GM23338 (cell line): Measurements from ENCODE around the gene KMT2C. TPM values are rescaled to one million over a fixed set of nuclear protein-coding genes. Genes with fewer than 3 reads are reported as not detected.

ENCODE experiments used
- ATAC-seq: fragments of 200-7000 bp; cut with Tn5 transposase; 3 replicates; pipeline ENCODE4 v1.9.1; 2020
- DNase-seq: peaks from one replicate; pipeline ENCODE4 v3.0.0-alpha.2; 2015; ENCODE audit warnings: low spot score
- H2AFZ ChIP-seq: fragments of 200-600 bp; sonication (generic); 2 replicates; pipeline ENCODE4 v1.8.0; 2016; ENCODE audit warnings: antibody characterized with exemption, mild to moderate bottlenecking, moderate library complexity
- H3F3A ChIP-seq: fragments of 200-600 bp; sonication (generic); replicated peaks from 2 replicates; pipeline ENCODE4 v1.8.0; 2017; ENCODE audit warnings: antibody characterized with exemption, mixed run types, low read depth
- H3K27ac ChIP-seq: fragments of 200-600 bp; sonication (generic); 2 replicates; pipeline ENCODE4 v1.6.1; 2016; ENCODE audit warnings: low read depth
- H3K27me3 ChIP-seq: fragments of 200-600 bp; sonication (generic); 2 replicates; pipeline ENCODE4 v1.8.0; 2016; ENCODE audit warnings: mild to moderate bottlenecking, mixed run types, moderate library complexity; ENCODE audit not compliant: insufficient read depth
- H3K36me3 ChIP-seq: fragments of 200-600 bp; sonication (generic); 2 replicates; pipeline ENCODE4 v1.8.0; 2016; ENCODE audit warnings: mild to moderate bottlenecking; ENCODE audit not compliant: insufficient read depth
- H3K4me1 ChIP-seq: fragments of 200-600 bp; sonication (generic); 2 replicates; pipeline ENCODE4 v1.8.0; 2016; ENCODE audit warnings: mild to moderate bottlenecking, moderate library complexity; ENCODE audit not compliant: insufficient read depth
- H3K4me2 ChIP-seq: fragments of 200-600 bp; sonication (generic); 2 replicates; pipeline ENCODE4 v1.7.1; 2017; ENCODE audit warnings: mixed run types
- H3K4me3 ChIP-seq: fragments of 200-600 bp; sonication (generic); 2 replicates; pipeline ENCODE4 v1.6.1; 2016; ENCODE audit warnings: mixed run types
- H3K79me2 ChIP-seq: fragments of 200-600 bp; sonication (generic); replicated peaks from 2 replicates; pipeline ENCODE4 v1.8.0; 2017; ENCODE audit warnings: mild to moderate bottlenecking; ENCODE audit not compliant: insufficient read depth
- H3K9me2 ChIP-seq: fragments of 200-600 bp; sonication (generic); 2 replicates; pipeline ENCODE4 v1.8.0; 2017; ENCODE audit not compliant: insufficient read depth
- H4K20me1 ChIP-seq: fragments of 200-600 bp; sonication (generic); replicated peaks from 2 replicates; pipeline ENCODE4 v1.8.0; 2017; ENCODE audit warnings: mild to moderate bottlenecking; ENCODE audit not compliant: insufficient read depth
- H3K27ac Mint-ChIP-seq: 2 replicates; pipeline ENCODE4 v1.8.0; 2020; ENCODE audit warnings: inconsistent platforms, mild to moderate bottlenecking, moderate library complexity, mixed read lengths
- H3K27me3 Mint-ChIP-seq: 3 replicates; pipeline ENCODE4 v1.8.0; 2022; ENCODE audit warnings: low read depth, mild to moderate bottlenecking, moderate library complexity, mixed read lengths, inconsistent platforms; ENCODE audit not compliant: insufficient read depth, poor library complexity
- H3K36me3 Mint-ChIP-seq: 3 replicates; pipeline ENCODE4 v1.8.0; 2021; ENCODE audit warnings: low read depth, mild to moderate bottlenecking, inconsistent platforms, moderate library complexity, mixed read lengths
- H3K4me1 Mint-ChIP-seq: 3 replicates; pipeline ENCODE4 v1.8.0; 2020; ENCODE audit warnings: mild to moderate bottlenecking, inconsistent platforms, mixed read lengths
- H3K4me3 Mint-ChIP-seq: 3 replicates; pipeline ENCODE4 v1.8.0; 2021; ENCODE audit warnings: moderate library complexity, mild to moderate bottlenecking, inconsistent platforms, mixed read lengths
- H3K9me3 Mint-ChIP-seq: 3 replicates; pipeline ENCODE4 v1.8.0; 2020; ENCODE audit warnings: moderate library complexity, mild to moderate bottlenecking, inconsistent platforms, mixed read lengths
- CREB1 ChIP-seq: fragments of 250-450 bp; sonication (Bioruptor Pico); IDR thresholded peaks from 2 replicates; pipeline ENCODE4 v1.5.0; 2020; ENCODE audit warnings: low read depth, mild to moderate bottlenecking, moderate library complexity
- CTCF ChIP-seq, 2 experiments: fragments of 200-600 bp in 1 of 2; sonication (generic) in 1 of 2; conservative IDR thresholded peaks; 2 replicates each; pipeline versions ENCODE4 v1.5.1 to v1.6.1; 2016 to 2017; ENCODE audit warnings: antibody characterized with exemption in 2 of 2, low read depth in 2 of 2, mild to moderate bottlenecking in 2 of 2, moderate library complexity in 1 of 2
- ETS1 ChIP-seq: IDR thresholded peaks from 2 replicates; pipeline ENCODE4 v1.6.1; 2016; ENCODE audit warnings: antibody characterized with exemption
- EZH2 ChIP-seq: fragments of 200-600 bp; sonication (generic); IDR thresholded peaks from one replicate; pipeline ENCODE4 v1.8.0; 2017; ENCODE audit warnings: antibody characterized with exemption, mild to moderate bottlenecking, low read depth; ENCODE audit not compliant: unreplicated experiment
- JUNB ChIP-seq: IDR thresholded peaks from one replicate; pipeline ENCODE4 v1.6.1; 2016; ENCODE audit warnings: antibody characterized with exemption; ENCODE audit not compliant: unreplicated experiment
- NANOG ChIP-seq: IDR thresholded peaks from 2 replicates; pipeline ENCODE4 v1.6.1; 2016; ENCODE audit warnings: antibody characterized with exemption, borderline replicate concordance
- POLR2AphosphoS5 ChIP-seq: IDR thresholded peaks from 2 replicates; pipeline ENCODE4 v1.6.1; 2016; ENCODE audit warnings: antibody characterized with exemption, low read depth
- STAT1 ChIP-seq: IDR thresholded peaks from one replicate; pipeline ENCODE4 v1.6.1; 2016; ENCODE audit warnings: antibody characterized with exemption; ENCODE audit not compliant: unreplicated experiment
- ZNF114 ChIP-seq: fragments of 250-450 bp; sonication (Bioruptor Pico); IDR thresholded peaks from 2 replicates; pipeline ENCODE4 v1.5.0; 2020; ENCODE audit warnings: mild to moderate bottlenecking, moderate library complexity
- ZNF331 ChIP-seq: fragments of 250-450 bp; sonication (Bioruptor Pico); IDR thresholded peaks from 2 replicates; pipeline ENCODE4 v1.5.0; 2020; ENCODE audit warnings: low read depth, mild to moderate bottlenecking, moderate library complexity
- polyA plus RNA-seq: library from polyadenylated mRNA; unstranded; fragments of >200 nt; fragmentation: Nextera tagmentation; extraction: Ambion mirVana; gene quantifications from 2 replicates; pipeline ENCODE4 v1.2.1, GENCODE V29; 2016
- total RNA-seq: library from RNA; depleted of rRNA; stranded (reverse); fragments of >200 nt; shearing (Covaris generic); gene quantifications from 2 replicates; pipeline ENCODE4 v1.2.3, GENCODE V29; 2014

The KMT2C gene
- total and polyA plus RNA-seq, 2 experiments from 2014 or later = 11.4 to 39.0 TPM

- no peak for TF ChIP-seq POLR2AphosphoS5
- TF ChIP-seq STAT1 = no peak
- no peak for TF ChIP-seq NANOG
- TF ChIP-seq ZNF331 (CRISPR knock-in tag) = no peak
- no peak for TF ChIP-seq EZH2
- no peak for TF ChIP-seq ZNF114 (CRISPR knock-in tag)
- TF ChIP-seq JUNB = no peak
- TF ChIP-seq CTCF (conservative IDR thresholded peaks at IDR 0.05; ENCODE audit: low read depth in 2 of 2) = no peak
- no peak for TF ChIP-seq ETS1
- TF ChIP-seq CREB1 (CRISPR knock-in tag) = no peak
These were observed 323.0 kb downstream of the KMT2C start (continued) for GRCh38 chr7:152112829-152113228.

- Histone ChIP-seq H3K79me2 (no peaks in the 10 kb centered on the region), H3F3A (no peaks in the 10 kb centered on the region), H3K27ac (no peak overlapping the region), H2AFZ (no peak overlapping the region), H3K36me3 (no peaks in the 10 kb centered on the region), H3K27me3 (no peaks in the 10 kb centered on the region), H3K4me2 (no peak overlapping the region), H4K20me1 (no peaks in the 10 kb centered on the region), H3K9me2 (no peaks in the 10 kb centered on the region), H3K4me3 (no peak overlapping the region), H3K4me1 (no peaks in the 10 kb centered on the region)
- Mint-ChIP-seq H3K27ac (no peak overlapping the region), H3K27me3 (peaks cover 4% of the 10 kb centered on the region), H3K9me3 (no peaks in the 10 kb centered on the region), H3K36me3 (peaks cover 8% of the 10 kb centered on the region; the same call in 2 of the 3 replicates), H3K4me1 (no peaks in the 10 kb centered on the region; the same call in 2 of the 3 replicates), H3K4me3 (no peak overlapping the region)
- TF ChIP-seq CTCF (conservative IDR thresholded peaks at IDR 0.05; ENCODE audit: low read depth in 2 of 2) = peak in 1 of 2 experiments; percentile 23; a peak in 1 of 4 replicates
- no peak for TF ChIP-seq JUNB
- DNase-seq (no peak), ATAC-seq (peak; percentile 76)
These were observed 327.4 kb downstream of the KMT2C start for GRCh38 chr7:152108359-152108758.
